ENCODE measurements around the gene SOWAHA. TPM values are rescaled to one million over a fixed set of nuclear protein-coding genes. Genes with fewer than 3 reads are reported as not detected.

SOWAHA gene
- total RNA-seq, 1 donor from 2014 or later, result 0.20 TPM

DNA sequence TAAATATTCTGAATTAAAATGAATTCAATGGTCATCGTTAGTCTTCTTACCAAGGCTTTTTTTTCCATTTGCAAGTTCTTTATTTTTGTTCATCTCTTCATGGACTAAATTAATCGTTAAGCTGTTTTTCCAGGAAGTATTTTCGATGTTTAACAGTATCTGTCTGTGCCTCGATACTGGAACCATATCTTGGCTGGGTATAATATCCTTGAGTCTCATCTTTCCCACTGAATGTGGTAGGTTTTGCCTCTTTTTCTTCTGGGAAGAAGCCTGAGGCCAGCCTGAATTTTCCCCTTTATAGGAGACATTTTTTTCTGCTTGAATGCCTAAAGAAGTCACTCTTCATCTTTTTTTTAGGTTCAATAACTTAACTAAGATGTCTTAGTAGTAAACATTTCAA, 32.1 kb upstream of the SOWAHA start:
- FAIRE-seq, result no peak
- no peak for TF ChIP-seq CTCF (IDR thresholded peaks at IDR 0.05; ENCODE audit: insufficient read depth, low read depth, low read length)
- TF ChIP-seq EZH2 (IDR thresholded peaks at IDR 0.05; ENCODE audit: insufficient read depth, low read length), result no peak
- peaks cover 34% of the 10 kb centered on the region for H3K4me1 Mint-ChIP-seq (ENCODE audit: low read depth, unreplicated experiment)
- no peak overlapping the region for H3K4me3 ChIP-seq (ENCODE audit: insufficient read depth, low read depth, low read length)
- no peak for DNase-seq (ENCODE audit: low read depth)
- no peaks in the 10 kb centered on the region for H3K9me3 ChIP-seq (ENCODE audit: insufficient read depth, low read depth, low read length)
- no peak overlapping the region for H3K9ac ChIP-seq (ENCODE audit: low read length)
- H2AFZ ChIP-seq (ENCODE audit: low read depth, low read length), result no peak overlapping the region
- H3K79me2 ChIP-seq (ENCODE audit: insufficient read depth, low read length), result peaks cover 15% of the 10 kb centered on the region
- no peak overlapping the region for H3K27ac ChIP-seq (ENCODE audit: low read depth, low read length)
- H3K27me3 Mint-ChIP-seq (ENCODE audit: low read depth, unreplicated experiment), result no peaks in the 10 kb centered on the region
- H3K4me3 Mint-ChIP-seq (ENCODE audit: unreplicated experiment), result no peak overlapping the region
- no peaks in the 10 kb centered on the region for H3K27me3 ChIP-seq (ENCODE audit: insufficient read depth, low read length)
- peaks cover 19% of the 10 kb centered on the region for H3K4me1 ChIP-seq (ENCODE audit: insufficient read depth, low read length)
- H4K20me1 ChIP-seq (ENCODE audit: insufficient read depth, low read length), result peaks cover 2% of the 10 kb centered on the region
- peaks cover 2% of the 10 kb centered on the region for H3K9me3 Mint-ChIP-seq (ENCODE audit: unreplicated experiment)
- H3K4me2 ChIP-seq (ENCODE audit: low read length), result no peak overlapping the region
- H3K27ac Mint-ChIP-seq (ENCODE audit: unreplicated experiment), result no peak overlapping the region
- H3K36me3 Mint-ChIP-seq (ENCODE audit: low read depth, unreplicated experiment), result no peaks in the 10 kb centered on the region
- no peaks in the 10 kb centered on the region for H3K36me3 ChIP-seq (ENCODE audit: insufficient read depth, low read length)

- H3K79me2 ChIP-seq (ENCODE audit: insufficient read depth, low read length), result peaks cover 6% of the 10 kb centered on the region
- Mint-ChIP-seq H3K9me3 (ENCODE audit: unreplicated experiment) (peaks cover 2% of the 10 kb centered on the region), H3K27me3 (ENCODE audit: low read depth, unreplicated experiment) (no peaks in the 10 kb centered on the region), H3K4me1 (ENCODE audit: low read depth, unreplicated experiment) (peaks cover 38% of the 10 kb centered on the region), H3K27ac (ENCODE audit: unreplicated experiment) (peak overlapping the region; percentile 71), H3K4me3 (ENCODE audit: unreplicated experiment) (no peak overlapping the region), H3K36me3 (ENCODE audit: low read depth, unreplicated experiment) (no peaks in the 10 kb centered on the region)
- peak overlapping the region; percentile 39 for H3K27ac ChIP-seq (ENCODE audit: low read depth, low read length)
- H2AFZ ChIP-seq (ENCODE audit: low read depth, low read length), result peak overlapping the region; percentile 78
- H3K27me3 ChIP-seq (ENCODE audit: insufficient read depth, low read length), result no peaks in the 10 kb centered on the region
- H3K9me3 ChIP-seq (ENCODE audit: insufficient read depth, low read depth, low read length), result no peaks in the 10 kb centered on the region
- H4K20me1 ChIP-seq (ENCODE audit: insufficient read depth, low read length), result no peaks in the 10 kb centered on the region
- TF ChIP-seq CTCF (IDR thresholded peaks at IDR 0.05; ENCODE audit: insufficient read depth, low read depth, low read length) (no peak), EZH2 (IDR thresholded peaks at IDR 0.05; ENCODE audit: insufficient read depth, low read length) (no peak)
- peaks cover 24% of the 10 kb centered on the region for H3K4me1 ChIP-seq (ENCODE audit: insufficient read depth, low read length)
- no peak overlapping the region for H3K4me3 ChIP-seq (ENCODE audit: insufficient read depth, low read depth, low read length)
- peak overlapping the region; percentile 5 for H3K9ac ChIP-seq (ENCODE audit: low read length)
- FAIRE-seq (peak; percentile 47), DNase-seq (ENCODE audit: low read depth) (peak; percentile 65)
- H3K4me2 ChIP-seq (ENCODE audit: low read length), result peak overlapping the region; percentile 57
- no peaks in the 10 kb centered on the region for H3K36me3 ChIP-seq (ENCODE audit: insufficient read depth, low read length)
These were observed 31.0 kb upstream of the SOWAHA start for GRCh38 chr5:132782101-132782500.

DNA sequence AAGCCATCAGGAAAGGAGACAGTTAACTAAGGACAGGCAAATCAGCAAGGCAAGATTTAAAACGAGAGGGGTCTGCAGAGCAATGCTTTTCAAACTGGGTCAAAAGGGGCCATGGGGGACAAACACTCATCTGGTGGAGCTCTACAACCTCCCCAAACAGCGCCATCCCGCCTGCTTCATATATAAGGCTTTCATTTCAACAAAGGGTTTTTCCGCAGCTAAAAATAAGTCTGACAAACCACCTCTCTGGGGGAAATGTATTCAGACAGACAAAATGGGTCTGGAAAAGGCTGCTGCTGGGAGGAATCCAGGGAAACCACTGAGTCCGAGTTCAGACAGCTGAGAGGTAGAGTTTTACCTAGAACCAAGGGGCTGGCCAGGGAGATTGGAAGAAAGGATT, 27.7 kb upstream of the SOWAHA start:
- H3K4me3 Mint-ChIP-seq (ENCODE audit: unreplicated experiment), result no peak overlapping the region
- H3K27me3 Mint-ChIP-seq (ENCODE audit: low read depth, unreplicated experiment), result no peaks in the 10 kb centered on the region
- Histone ChIP-seq H3K4me3 (ENCODE audit: insufficient read depth, low read depth, low read length) (no peak overlapping the region), H3K36me3 (ENCODE audit: insufficient read depth, low read length) (no peaks in the 10 kb centered on the region), H3K27ac (ENCODE audit: low read depth, low read length) (peak overlapping the region; percentile 10), H3K79me2 (ENCODE audit: insufficient read depth, low read length) (no peaks in the 10 kb centered on the region), H3K9me3 (ENCODE audit: insufficient read depth, low read depth, low read length) (no peaks in the 10 kb centered on the region), H3K4me2 (ENCODE audit: low read length) (peak overlapping the region; percentile 64), H4K20me1 (ENCODE audit: insufficient read depth, low read length) (no peaks in the 10 kb centered on the region), H3K9ac (ENCODE audit: low read length) (no peak overlapping the region), H3K4me1 (ENCODE audit: insufficient read depth, low read length) (peaks cover 25% of the 10 kb centered on the region), H3K27me3 (ENCODE audit: insufficient read depth, low read length) (no peaks in the 10 kb centered on the region), H2AFZ (ENCODE audit: low read depth, low read length) (peak overlapping the region; percentile 57)
- H3K4me1 Mint-ChIP-seq (ENCODE audit: low read depth, unreplicated experiment), result peaks cover 32% of the 10 kb centered on the region
- peaks cover 2% of the 10 kb centered on the region for H3K9me3 Mint-ChIP-seq (ENCODE audit: unreplicated experiment)
- H3K36me3 Mint-ChIP-seq (ENCODE audit: low read depth, unreplicated experiment), result no peaks in the 10 kb centered on the region
- DNase-seq (ENCODE audit: low read depth) (peak; percentile 38), FAIRE-seq (no peak)
- no peak for TF ChIP-seq EZH2 (IDR thresholded peaks at IDR 0.05; ENCODE audit: insufficient read depth, low read length)
- TF ChIP-seq CTCF (IDR thresholded peaks at IDR 0.05; ENCODE audit: insufficient read depth, low read depth, low read length), result no peak
- peak overlapping the region; percentile 90 for H3K27ac Mint-ChIP-seq (ENCODE audit: unreplicated experiment)

Measured in astrocyte (in vitro differentiated cells and primary cell).